ENCODE results near the gene TFR2. TPM values are rescaled to one million over a fixed set of nuclear protein-coding genes. Genes with fewer than 3 reads are reported as not detected.

The TFR2 gene
- total and polyA plus RNA-seq, 2 of the 13 experiments (the other 11 are each of a cell fraction or from before 2014, with no cell fraction given), result 36.9 to 64.2 TPM

GRCh38 chr7:100611983-100612729 is 29.2 kb downstream of the TFR2 start, which contains the start of gene MOSPD3 (continued):
- TF ChIP-seq NFAT5 (CRISPR knock-in tag; IDR thresholded peaks at IDR 0.05) (no peak), SIN3A (IDR thresholded peaks at IDR 0.05; ENCODE audit: borderline replicate concordance, low read depth, low read length) (no peak; the same call in 1 of the 2 replicates), HNRNPUL1 (IDR thresholded peaks at IDR 0.05; ENCODE audit: low read depth, low read length) (no peak), SETDB1 (CRISPR knock-in tag; IDR thresholded peaks at IDR 0.05; ENCODE audit: borderline replicate concordance) (no peak), RELA (CRISPR knock-in tag; IDR thresholded peaks at IDR 0.05) (peak; percentile 59; the same call in 1 of the 2 replicates), ZNF746 (CRISPR knock-in tag; IDR thresholded peaks at IDR 0.05) (no peak), NFRKB (IDR thresholded peaks at IDR 0.05) (no peak), SNAPC4 (CRISPR knock-in tag; IDR thresholded peaks at IDR 0.05) (no peak), NCOA1 (CRISPR knock-in tag; IDR thresholded peaks at IDR 0.05) (no peak), RFX5 (IDR thresholded peaks at IDR 0.05; ENCODE audit: low read depth, low read length) (peak; percentile 86), ZNF264 (CRISPR knock-in tag; IDR thresholded peaks at IDR 0.05) (0 out of 2 replicates have a peak, but pooled peaks have one; percentile 15), TOE1 (CRISPR knock-in tag; IDR thresholded peaks at IDR 0.05) (no peak), SOX13 (IDR thresholded peaks at IDR 0.05) (no peak), SOX13 (CRISPR knock-in tag; conservative IDR thresholded peaks at IDR 0.05 in 1 of 2, IDR thresholded peaks at IDR 0.05 in 1 of 2) (no peak), ZFYVE20 (CRISPR knock-in tag; IDR thresholded peaks at IDR 0.05; ENCODE audit: borderline replicate concordance, low read depth) (no peak), MBD4 (IDR thresholded peaks at IDR 0.05; ENCODE audit: borderline replicate concordance, low read length) (no peak), NFYC (CRISPR knock-in tag; IDR thresholded peaks at IDR 0.05) (peak; percentile 93), DR1 (CRISPR knock-in tag; IDR thresholded peaks at IDR 0.05) (no peak), ZNF850 (CRISPR knock-in tag; conservative IDR thresholded peaks at IDR 0.05) (no peak), HOXA7 (CRISPR knock-in tag; IDR thresholded peaks at IDR 0.05) (no peak), ZNF17 (CRISPR knock-in tag; IDR thresholded peaks at IDR 0.05) (no peak), ZNF530 (CRISPR knock-in tag; IDR thresholded peaks at IDR 0.05; ENCODE audit: low read depth) (no peak)
